ENCODE data around the gene UNC5C. TPM values are rescaled to one million over a fixed set of nuclear protein-coding genes. Genes with fewer than 3 reads are reported as not detected.

The UNC5C gene
- total and polyA plus RNA-seq, 2 of the 4 experiments (the other 2 are of a cell fraction): under 0.01 TPM

DNA sequence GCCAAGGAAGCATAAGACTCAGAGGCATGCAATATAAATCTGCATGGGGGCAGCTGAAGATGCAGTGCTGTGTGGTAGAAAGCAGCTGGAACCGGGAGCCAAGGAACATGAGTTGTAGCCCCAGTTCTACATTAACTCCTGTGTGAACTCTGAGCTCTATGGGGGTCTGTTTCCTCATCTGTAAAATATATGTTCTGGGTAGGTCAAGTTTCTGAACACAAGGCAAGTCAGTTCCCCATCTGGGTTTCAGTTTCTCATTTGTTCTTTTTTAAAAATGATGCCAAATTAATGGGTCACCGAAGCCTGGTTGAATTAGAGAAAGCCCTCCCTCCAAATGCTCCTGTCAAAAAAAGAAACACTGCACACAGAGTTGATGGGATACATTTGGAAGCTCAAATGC is 24.0 kb downstream of the UNC5C start:
- H3K18ac ChIP-seq (ENCODE audit: low read depth, low read length): no peak overlapping the region
- H2AK5ac ChIP-seq (ENCODE audit: low read depth, low read length): no peak overlapping the region
- no peak overlapping the region for H3K23ac ChIP-seq (ENCODE audit: low read depth, low read length)
- H2BK15ac ChIP-seq (ENCODE audit: low read depth, low read length): no peak overlapping the region
- in situ Hi-C loops (cut with MboI; ENCODE audit: low sequenced_read_pairs): no loop called here
- H3K9me1 ChIP-seq (ENCODE audit: insufficient read depth, low read length): no peaks in the 10 kb centered on the region
- no peak overlapping the region for H3K4ac ChIP-seq (ENCODE audit: low read depth, low read length)
- H3K4me1 ChIP-seq (ENCODE audit: control insufficient read depth, insufficient read depth, low read length): no peaks in the 10 kb centered on the region
- no peak overlapping the region for H4K91ac ChIP-seq (ENCODE audit: insufficient read depth, low read depth, low read length)
- H3K4me3 ChIP-seq (ENCODE audit: insufficient read depth, low read depth, low read length): no peak overlapping the region
- H3K14ac ChIP-seq (replicated peaks; ENCODE audit: low read depth, low read length): no peak overlapping the region
- no peak for DNase-seq
- no peak overlapping the region for H4K8ac ChIP-seq (ENCODE audit: low read depth in 2 of 2, low read length in 2 of 2)
- BruUV-seq (replicated peaks): no TSS peak
- no peaks in the 10 kb centered on the region for H3K27me3 ChIP-seq (ENCODE audit: control insufficient read depth, insufficient read depth, low read length)
- no peak overlapping the region for H3K4me2 ChIP-seq (ENCODE audit: low read depth, low read length)
- no peaks in the 10 kb centered on the region for H3K36me3 ChIP-seq (ENCODE audit: control insufficient read depth, insufficient read depth, low read length)
- no peak overlapping the region for H2AFZ ChIP-seq (replicated peaks; ENCODE audit: low read length, poor library complexity)
- no peak overlapping the region for H3K27ac ChIP-seq (ENCODE audit: insufficient read depth, low read length)
- no peak overlapping the region for H2BK120ac ChIP-seq (ENCODE audit: low read depth, low read length)
- no peaks in the 10 kb centered on the region for H4K20me1 ChIP-seq (ENCODE audit: insufficient read depth, low read length)
- H3K9ac ChIP-seq (ENCODE audit: low read depth, low read length): no peak overlapping the region
- no CpG with 5 or more reads among the region's 2 CpGs for WGBS, 2 experiments (ENCODE audit: extremely low coverage in 2 of 2, insufficient read length in 1 of 2)
- ChIA-PET CTCF (no interaction called here), POLR2A (ENCODE audit: unreplicated experiment) (no interaction called here)
- TF ChIP-seq MAZ (IDR thresholded peaks at IDR 0.05; ENCODE audit: borderline replicate concordance, low read depth, low read length) (no peak), RFX5 (IDR thresholded peaks at IDR 0.05; ENCODE audit: low read depth, low read length) (no peak), MXI1 (IDR thresholded peaks at IDR 0.05; ENCODE audit: borderline replicate concordance, low read depth, low read length) (no peak), FOS (IDR thresholded peaks at IDR 0.05; ENCODE audit: low read depth, low read length) (no peak), NFE2L2 (IDR thresholded peaks at IDR 0.05; ENCODE audit: low read depth, low read length) (no peak), MAFK (IDR thresholded peaks at IDR 0.05; ENCODE audit: low read depth, low read length) (no peak), BHLHE40 (IDR thresholded peaks at IDR 0.05; ENCODE audit: low read depth, low read length) (no peak), RCOR1 (IDR thresholded peaks at IDR 0.05; ENCODE audit: insufficient replicate concordance, low read length) (no peak), CEBPB (IDR thresholded peaks at IDR 0.05; ENCODE audit: low read depth, low read length) (no peak), SMC3 (IDR thresholded peaks at IDR 0.05; ENCODE audit: low read depth, low read length) (no peak), RAD21 (IDR thresholded peaks at IDR 0.05; ENCODE audit: low read length) (no peak), POLR2A (IDR thresholded peaks at IDR 0.05; ENCODE audit: low read depth, low read length) (no peak), CHD1 (IDR thresholded peaks at IDR 0.05; ENCODE audit: low read depth, low read length) (no peak)
- TF ChIP-seq, protein P1, sequence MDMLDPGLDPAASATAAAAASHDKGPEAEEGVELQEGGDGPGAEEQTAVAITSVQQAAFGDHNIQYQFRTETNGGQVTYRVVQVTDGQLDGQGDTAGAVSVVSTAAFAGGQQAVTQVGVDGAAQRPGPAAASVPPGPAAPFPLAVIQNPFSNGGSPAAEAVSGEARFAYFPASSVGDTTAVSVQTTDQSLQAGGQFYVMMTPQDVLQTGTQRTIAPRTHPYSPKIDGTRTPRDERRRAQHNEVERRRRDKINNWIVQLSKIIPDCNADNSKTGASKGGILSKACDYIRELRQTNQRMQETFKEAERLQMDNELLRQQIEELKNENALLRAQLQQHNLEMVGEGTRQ (IDR thresholded peaks at IDR 0.05; ENCODE audit: low read depth, low read length): no peak
- TF ChIP-seq, protein P2, sequence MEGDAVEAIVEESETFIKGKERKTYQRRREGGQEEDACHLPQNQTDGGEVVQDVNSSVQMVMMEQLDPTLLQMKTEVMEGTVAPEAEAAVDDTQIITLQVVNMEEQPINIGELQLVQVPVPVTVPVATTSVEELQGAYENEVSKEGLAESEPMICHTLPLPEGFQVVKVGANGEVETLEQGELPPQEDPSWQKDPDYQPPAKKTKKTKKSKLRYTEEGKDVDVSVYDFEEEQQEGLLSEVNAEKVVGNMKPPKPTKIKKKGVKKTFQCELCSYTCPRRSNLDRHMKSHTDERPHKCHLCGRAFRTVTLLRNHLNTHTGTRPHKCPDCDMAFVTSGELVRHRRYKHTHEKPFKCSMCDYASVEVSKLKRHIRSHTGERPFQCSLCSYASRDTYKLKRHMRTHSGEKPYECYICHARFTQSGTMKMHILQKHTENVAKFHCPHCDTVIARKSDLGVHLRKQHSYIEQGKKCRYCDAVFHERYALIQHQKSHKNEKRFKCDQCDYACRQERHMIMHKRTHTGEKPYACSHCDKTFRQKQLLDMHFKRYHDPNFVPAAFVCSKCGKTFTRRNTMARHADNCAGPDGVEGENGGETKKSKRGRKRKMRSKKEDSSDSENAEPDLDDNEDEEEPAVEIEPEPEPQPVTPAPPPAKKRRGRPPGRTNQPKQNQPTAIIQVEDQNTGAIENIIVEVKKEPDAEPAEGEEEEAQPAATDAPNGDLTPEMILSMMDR (conservative IDR thresholded peaks at IDR 0.05; ENCODE audit: low read depth, low read length): no peak
- intact Hi-C loops (cut with micrococcal nuclease): no loop called here
- no peak overlapping the region for H2BK5ac ChIP-seq (ENCODE audit: low read depth, low read length, poor library complexity, severe bottlenecking)
- no peak overlapping the region for H3K56ac ChIP-seq (ENCODE audit: extremely low read depth, insufficient read depth, low read length)
- no peak overlapping the region for H4K5ac ChIP-seq (ENCODE audit: low read depth, low read length)
- no peak overlapping the region for H2BK20ac ChIP-seq (ENCODE audit: low read depth, low read length)
- no peaks in the 10 kb centered on the region for H3K9me3 ChIP-seq (ENCODE audit: control insufficient read depth, insufficient read depth, low read length)
- ATAC-seq (ENCODE audit: low read depth): no peak
- H2AK9ac ChIP-seq (replicated peaks; ENCODE audit: low read depth, low read length, poor library complexity): no peak overlapping the region
- dilution Hi-C loops (cut with HindIII; ENCODE audit: low sequenced_read_pairs, unreplicated experiment): no loop called here
- no peaks in the 10 kb centered on the region for H3K79me1 ChIP-seq (ENCODE audit: low read depth in 1 of 2, low read length in 2 of 2)
